T-helper 2 cell treated with Interferon-gamma antibody and Interleukin-4, amounts not matched to agents 100 ng/mL and 5 ng/mL, for 36 hours (primary cell): ENCODE measurements around the gene RBAK. TPM values are rescaled to one million over a fixed set of nuclear protein-coding genes. Genes with fewer than 3 reads are reported as not detected.

ENCODE experiments used
- total RNA-seq: library from RNA; stranded (reverse); gene quantifications from 2 replicates; pipeline ENCODE4 v1.2.3, GENCODE V29; 2022

Gene RBAK
- total RNA-seq, 1 donor from 2014 or later, result 12.3 TPM

Other genes starting within 250 kb of the RBAK start
- gene PAPOLB, start 183.8 kb upstream of the RBAK start, total RNA-seq, result not detected in 2 replicates
- 0.14 and 0.27 TPM in 2 replicates for gene RADIL, start 162.1 kb upstream of the RBAK start, total RNA-seq
- gene MMD2, start 86.7 kb upstream of the RBAK start, total RNA-seq, result not detected in 2 replicates
- 47.4 and 48.0 TPM in 2 replicates for gene WIPI2, start 144.4 kb downstream of the RBAK start, total RNA-seq
- 0.27 and 0.59 TPM in 2 replicates for gene SLC29A4, start 237.1 kb downstream of the RBAK start, total RNA-seq